ENCODE measurements around the gene DIAPH1. TPM values are rescaled to one million over a fixed set of nuclear protein-coding genes. Genes with fewer than 3 reads are reported as not detected.

Gene DIAPH1
- total RNA-seq, 4 donors from 2014 or later = 55.4 to 150 (median 91.4) TPM

GRCh38 chr5:141565826-141566570, 52.8 kb downstream of the DIAPH1 start:
- WGBS, 2 donors (ENCODE audit: low coverage in 1 of 2) = 90 to 94% methylated on average over 8 of the region's 8 CpGs
- no peak for TF ChIP-seq POLR2A (IDR thresholded peaks at IDR 0.05)
- no peak for TF ChIP-seq POLR2AphosphoS5 (IDR thresholded peaks at IDR 0.05)
- TF ChIP-seq EP300 (IDR thresholded peaks at IDR 0.05; ENCODE audit: low read depth) = no peak
- TF ChIP-seq, protein P1, sequence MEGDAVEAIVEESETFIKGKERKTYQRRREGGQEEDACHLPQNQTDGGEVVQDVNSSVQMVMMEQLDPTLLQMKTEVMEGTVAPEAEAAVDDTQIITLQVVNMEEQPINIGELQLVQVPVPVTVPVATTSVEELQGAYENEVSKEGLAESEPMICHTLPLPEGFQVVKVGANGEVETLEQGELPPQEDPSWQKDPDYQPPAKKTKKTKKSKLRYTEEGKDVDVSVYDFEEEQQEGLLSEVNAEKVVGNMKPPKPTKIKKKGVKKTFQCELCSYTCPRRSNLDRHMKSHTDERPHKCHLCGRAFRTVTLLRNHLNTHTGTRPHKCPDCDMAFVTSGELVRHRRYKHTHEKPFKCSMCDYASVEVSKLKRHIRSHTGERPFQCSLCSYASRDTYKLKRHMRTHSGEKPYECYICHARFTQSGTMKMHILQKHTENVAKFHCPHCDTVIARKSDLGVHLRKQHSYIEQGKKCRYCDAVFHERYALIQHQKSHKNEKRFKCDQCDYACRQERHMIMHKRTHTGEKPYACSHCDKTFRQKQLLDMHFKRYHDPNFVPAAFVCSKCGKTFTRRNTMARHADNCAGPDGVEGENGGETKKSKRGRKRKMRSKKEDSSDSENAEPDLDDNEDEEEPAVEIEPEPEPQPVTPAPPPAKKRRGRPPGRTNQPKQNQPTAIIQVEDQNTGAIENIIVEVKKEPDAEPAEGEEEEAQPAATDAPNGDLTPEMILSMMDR (IDR thresholded peaks at IDR 0.05) = no peak
- intact Hi-C loops (cut with DNase I; ENCODE audit: low total_unique reads) (loop anchor here (10.0 kb wide), 2 partner anchors 151 to 241 kb away; partner anchors contain the start of genes PCDHGA10, PCDHGB7 and TAF7), in situ Hi-C loops (cut with MboI; ENCODE audit: low pct_ligation_motif_present in 1 of 4, low pct_unique_long_range_greater_than_20kb in 1 of 4, low sequenced_read_pairs in 3 of 4) (loop anchor here (10.0 to 25.0 kb wide), 5 partner anchors 161 to 479 kb away; partner anchors contain the start of genes PCDHB12 (in 4 of the 4), PCDHB13 (in 4 of the 4), PCDHB14 (in 4 of the 4) and PCDHB2 (in 1 of the 4))
- Histone ChIP-seq H3K36me3 (peaks cover 0 to 14% (median 5%) of the 10 kb centered on the region in 4 donors), H3K4me3 (no peak overlapping the region), H3K9me3 (no peaks in the 10 kb centered on the region), H3K27me3 (no peaks in the 10 kb centered on the region), H3K27ac (no peak overlapping the region), H3K4me1 (peaks cover 0 to 10% (median 3%) of the 10 kb centered on the region in 4 donors)
- DNase-seq = no peak

DNA sequence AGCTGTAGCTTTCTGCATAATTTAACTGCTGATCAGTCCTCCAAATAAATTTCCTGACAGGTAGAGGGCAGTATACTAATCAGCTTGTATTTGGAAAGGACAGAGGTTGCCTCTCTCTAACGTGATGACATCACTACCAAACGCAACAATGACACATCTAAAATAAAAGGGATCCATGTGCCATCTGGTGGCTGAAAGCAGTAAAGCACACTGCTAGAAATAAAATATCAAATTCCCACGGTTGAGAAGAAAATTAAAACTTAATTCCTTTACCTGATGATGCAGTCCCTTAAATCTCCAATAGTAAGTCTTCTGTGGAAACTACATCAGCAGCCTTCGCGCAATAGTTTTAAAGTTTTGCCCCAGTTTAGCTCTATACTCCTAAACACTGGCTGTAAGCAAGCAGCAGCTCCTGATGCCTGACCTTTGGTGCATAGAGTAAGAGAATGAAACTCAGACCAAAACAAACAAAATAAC, 54.5 kb downstream of the DIAPH1 start:
- peaks cover 6 to 24% (median 15%) of the 10 kb centered on the region in 4 donors for H3K4me1 ChIP-seq
- WGBS, 2 donors (ENCODE audit: low coverage in 1 of 2) = 35% methylated on average over 5 of the region's 5 CpGs
- in situ Hi-C loops (cut with MboI; ENCODE audit: low pct_ligation_motif_present in 1 of 4, low pct_unique_long_range_greater_than_20kb in 1 of 4, low sequenced_read_pairs in 3 of 4) = loop anchor here (10.0 to 25.0 kb wide), 5 partner anchors 159 to 477 kb away; partner anchors contain the start of genes PCDHB12 (in 4 of the 4), PCDHB13 (in 4 of the 4), PCDHB14 (in 4 of the 4) and PCDHB2 (in 1 of the 4)
- H3K27ac ChIP-seq = peak overlapping the region; percentile 27 to 64 (median 61)
- H3K36me3 ChIP-seq = peaks cover 0 to 9% (median 0%) of the 10 kb centered on the region in 4 donors
- H3K9me3 ChIP-seq = no peaks in the 10 kb centered on the region
- intact Hi-C loops (cut with DNase I; ENCODE audit: low total_unique reads) = loop anchor here (10.0 kb wide), 2 partner anchors 149 to 239 kb away; partner anchors contain the start of genes PCDHGA10, PCDHGB7 and TAF7
- TF ChIP-seq EP300 (IDR thresholded peaks at IDR 0.05; ENCODE audit: low read depth) = no peak
- no peak for TF ChIP-seq POLR2A (IDR thresholded peaks at IDR 0.05)
- TF ChIP-seq, protein P1 (IDR thresholded peaks at IDR 0.05) = peak; percentile 90 to 99 (median 92)
- peak in 1 of 3 donors; percentile 66 for TF ChIP-seq POLR2AphosphoS5 (IDR thresholded peaks at IDR 0.05)
- no peak overlapping the region for H3K4me3 ChIP-seq
- peak; percentile 59 for DNase-seq
- H3K27me3 ChIP-seq = no peaks in the 10 kb centered on the region

DNA sequence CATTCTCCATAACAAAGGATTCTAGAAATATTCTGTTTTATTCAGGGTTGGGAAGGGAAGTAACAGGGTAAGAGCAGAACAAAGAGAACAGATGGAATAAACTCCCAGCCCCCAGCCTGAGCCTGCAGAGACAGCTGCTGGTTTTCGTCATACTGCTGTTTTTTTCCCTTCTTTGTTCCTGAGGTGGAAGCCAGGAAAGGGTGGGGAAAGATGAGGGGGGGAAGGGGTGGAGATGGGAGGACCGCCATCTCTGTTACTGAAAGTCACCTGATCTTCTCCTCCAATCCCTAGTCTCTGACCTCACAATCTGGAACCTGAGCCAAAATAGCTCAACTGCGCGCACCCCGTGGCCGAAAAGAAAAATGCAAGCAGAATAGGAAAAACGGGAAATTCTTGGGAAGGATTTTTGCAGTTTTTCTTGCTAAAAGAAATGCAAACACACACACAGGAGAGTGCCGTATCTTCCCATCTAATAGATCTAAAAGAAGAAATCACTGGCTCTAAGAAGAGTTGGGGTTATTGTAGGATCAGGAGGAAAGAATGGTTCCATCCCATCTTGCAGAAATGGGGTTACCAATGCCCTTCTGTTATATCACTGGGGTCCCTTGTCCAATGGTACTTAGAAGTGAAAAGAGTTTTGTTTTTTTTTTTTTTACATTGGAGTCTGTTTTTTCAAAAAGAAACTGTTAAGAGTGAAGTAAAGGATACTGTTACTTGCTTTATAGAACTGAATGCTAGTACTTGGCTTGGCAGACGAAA, 57.9 kb downstream of the DIAPH1 start:
- peak; percentile 85 to 88 (median 85) for TF ChIP-seq POLR2AphosphoS5 (IDR thresholded peaks at IDR 0.05)
- TF ChIP-seq EP300 (IDR thresholded peaks at IDR 0.05; ENCODE audit: low read depth) = peak; percentile 83
- no peak for TF ChIP-seq POLR2A (IDR thresholded peaks at IDR 0.05)
- TF ChIP-seq, protein P1 (IDR thresholded peaks at IDR 0.05) = peak; percentile 73 to 98 (median 76)
- intact Hi-C loops (cut with DNase I; ENCODE audit: low total_unique reads) = loop anchor here (10.0 kb wide), 2 partner anchors 146 to 236 kb away; partner anchors contain the start of genes PCDHGA10, PCDHGB7 and TAF7
- H3K27me3 ChIP-seq = no peaks in the 10 kb centered on the region
- peak overlapping the region; percentile 86 to 89 (median 88) for H3K27ac ChIP-seq
- peak; percentile 80 for DNase-seq
- H3K4me3 ChIP-seq = peak overlapping the region in 1 of 4 donors; percentile 8
- peaks cover 0 to 5% (median 0%) of the 10 kb centered on the region in 4 donors for H3K36me3 ChIP-seq
- peaks cover 10 to 29% (median 16%) of the 10 kb centered on the region in 4 donors for H3K4me1 ChIP-seq
- 49 to 50% methylated on average over 2 to 9 of the region's 9 CpGs for WGBS, 2 donors (ENCODE audit: low coverage in 1 of 2)
- in situ Hi-C loops (cut with MboI; ENCODE audit: low pct_ligation_motif_present in 1 of 4, low pct_unique_long_range_greater_than_20kb in 1 of 4, low sequenced_read_pairs in 3 of 4) = loop anchor here (10.0 to 25.0 kb wide), 5 partner anchors 156 to 474 kb away; partner anchors contain the start of genes PCDHB12 (in 4 of the 4), PCDHB13 (in 4 of the 4), PCDHB14 (in 4 of the 4) and PCDHB2 (in 1 of the 4)
- no peaks in the 10 kb centered on the region for H3K9me3 ChIP-seq

All from transverse colon (tissue), 4 donors.